HG03175 (cell line): ENCODE data around the gene NOL7.

Source experiments
- ATAC-seq: cut with Tn5 transposase; IDR thresholded peaks from one replicate; pipeline ENCODE4 v1.9.1; 2021; ENCODE audit warnings: mild to moderate bottlenecking, moderate library complexity; ENCODE audit not compliant: unreplicated experiment

Gene NOL7

DNA sequence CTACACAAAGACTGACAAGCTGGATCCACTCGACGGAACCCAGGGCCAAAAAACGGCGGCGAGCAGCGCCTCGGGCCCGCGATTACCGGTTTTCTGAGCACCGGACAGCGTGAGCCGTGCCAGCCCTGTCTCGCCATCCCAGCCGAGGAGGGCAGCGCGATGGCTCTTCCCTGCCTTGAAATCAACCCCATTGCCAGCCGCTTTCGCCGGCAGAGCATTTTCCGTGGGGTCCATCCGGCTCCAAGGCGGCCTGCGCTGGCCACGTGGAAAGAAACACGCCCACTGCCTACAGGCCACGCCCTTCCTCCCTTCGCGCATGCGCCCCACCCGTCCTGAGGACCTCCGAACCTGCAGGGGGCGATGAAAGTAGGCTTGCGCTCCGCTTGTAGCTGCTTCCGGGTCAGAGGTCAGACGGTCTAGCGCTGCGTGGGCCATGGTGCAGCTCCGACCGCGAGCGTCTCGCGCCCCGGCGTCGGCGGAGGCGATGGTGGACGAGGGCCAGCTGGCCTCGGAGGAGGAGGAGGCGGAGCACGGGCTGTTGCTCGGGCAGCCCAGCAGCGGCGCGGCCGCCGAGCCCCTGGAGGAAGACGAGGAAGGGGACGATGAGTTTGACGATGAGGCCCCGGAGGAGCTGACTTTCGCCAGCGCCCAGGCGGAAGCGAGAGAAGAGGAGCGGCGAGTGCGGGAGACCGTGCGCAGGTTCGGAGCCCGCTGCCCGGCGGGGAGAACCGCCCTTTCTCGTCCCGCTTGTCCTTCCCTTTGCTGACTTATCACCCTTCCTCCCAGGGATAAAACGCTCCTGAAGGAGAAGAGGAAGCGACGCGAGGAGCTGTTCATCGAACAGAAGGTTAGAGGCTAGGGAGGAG is at the start of gene NOL7:
Gene NOL7 (plus strand): TSS at position 410 of the 866 bp plus-strand sequence. CDS start 24 bp downstream, at position 434.
- peak; percentile 92 for ATAC-seq

DNA sequence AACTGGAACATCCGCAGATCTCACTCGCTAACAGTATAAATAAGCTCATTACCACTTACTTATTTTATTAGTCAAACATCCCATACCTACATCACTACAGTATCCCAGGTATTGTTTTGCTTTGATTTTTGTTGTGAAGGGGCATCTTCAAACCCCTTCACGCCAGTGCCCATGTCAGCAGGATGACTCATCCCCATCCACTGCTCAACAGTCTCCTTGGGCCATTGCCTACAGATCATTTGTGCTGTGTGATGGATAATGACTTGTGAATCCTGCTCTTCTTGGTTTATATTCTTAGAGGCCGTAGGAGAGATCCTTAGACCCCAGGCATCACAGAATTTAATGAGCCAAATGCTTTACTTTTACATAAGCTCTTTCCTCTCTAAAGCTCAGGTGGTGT is 49.2 kb upstream of the NOL7 start:
- no peak for ATAC-seq

DNA sequence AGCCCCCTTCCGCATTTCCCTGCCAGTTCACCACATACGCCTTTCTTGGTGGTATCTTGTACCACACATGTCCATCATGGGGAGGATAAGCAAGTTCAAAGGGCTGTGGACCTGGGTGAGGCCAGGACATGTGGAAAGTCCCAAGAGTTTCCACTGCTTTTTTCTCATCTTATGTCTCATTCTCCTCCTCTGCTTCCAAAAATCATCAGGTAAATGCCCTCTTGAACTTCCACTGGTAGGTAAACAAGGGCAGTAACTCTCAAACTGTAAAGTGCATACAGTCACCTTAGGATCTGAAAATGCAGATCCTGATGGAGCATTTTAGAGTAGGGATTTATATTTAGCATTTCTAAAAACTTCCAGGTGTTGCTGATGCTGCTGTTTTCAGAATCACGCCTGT is 48.6 kb upstream of the NOL7 start:
- ATAC-seq, result no peak

DNA sequence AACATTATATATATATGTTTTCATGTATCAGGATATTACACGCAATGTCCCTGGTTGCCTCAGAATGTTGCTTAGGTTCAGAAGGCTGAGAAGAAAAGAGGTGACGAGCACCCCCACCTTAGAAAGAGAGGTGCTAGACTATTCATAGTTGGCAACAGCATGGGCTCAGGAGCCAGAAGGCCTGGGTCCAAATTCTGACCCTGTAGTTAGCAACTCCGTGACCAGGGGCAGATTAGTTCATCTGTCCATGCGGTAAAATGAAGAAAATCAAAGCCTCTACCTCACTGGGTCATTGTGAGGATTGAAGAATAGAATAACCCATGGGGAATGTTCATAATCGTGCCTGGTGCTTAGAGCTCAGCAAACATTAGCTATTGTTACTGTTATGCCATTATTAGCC is 46.2 kb upstream of the NOL7 start:
- ATAC-seq, result no peak

DNA sequence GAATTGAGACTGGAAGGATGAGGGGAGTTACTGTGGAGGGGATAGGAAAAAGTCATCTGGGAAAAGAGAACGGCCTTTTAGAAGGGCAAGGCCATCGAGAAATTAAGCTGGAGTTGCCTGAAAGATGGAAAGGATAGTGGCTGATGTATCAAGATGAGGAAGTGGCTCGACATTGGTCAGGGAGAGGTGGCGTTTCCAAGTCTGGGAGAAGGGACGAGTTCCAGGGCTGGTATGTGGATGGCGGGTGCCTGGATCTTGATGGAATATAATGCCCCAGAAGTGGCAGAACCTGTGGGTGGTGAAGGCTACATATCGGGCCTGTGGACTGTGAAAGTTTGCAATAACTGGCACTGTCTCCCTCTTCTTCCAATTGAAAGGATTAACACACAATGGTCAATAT is 42.9 kb upstream of the NOL7 start:
- ATAC-seq, result no peak

DNA sequence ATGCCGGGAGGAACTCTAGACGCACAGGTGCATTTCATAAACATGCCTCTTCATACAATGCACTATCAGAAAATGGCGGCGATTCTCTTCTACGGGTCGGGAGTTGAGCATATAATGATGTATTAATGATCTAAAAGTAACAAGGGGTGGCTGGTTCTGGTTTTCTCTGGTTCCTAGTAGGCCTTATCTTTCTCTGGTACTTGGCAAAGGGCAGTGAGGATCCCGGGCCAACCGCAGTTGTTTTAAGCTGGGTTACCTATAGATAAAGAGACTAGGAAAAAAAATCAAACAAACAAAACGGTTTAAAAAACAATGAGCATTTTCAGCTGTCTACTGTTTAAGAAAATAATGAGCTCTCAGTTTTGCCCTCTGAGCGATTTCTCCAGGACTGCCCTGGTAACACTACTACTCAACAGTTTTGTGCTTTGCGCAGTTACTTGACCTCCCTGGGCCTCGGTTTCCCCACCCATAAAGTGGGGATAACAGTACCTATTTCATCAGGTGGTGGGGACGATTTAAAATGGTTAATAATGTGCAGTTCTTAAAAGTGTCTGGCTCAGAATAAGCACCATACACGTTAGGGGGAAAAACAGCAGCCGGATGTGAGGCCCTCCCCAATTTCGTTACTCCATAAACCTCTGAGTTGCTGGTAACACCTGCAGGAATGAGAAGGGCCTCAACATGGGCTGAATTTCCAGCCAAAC is 42.0 kb upstream of the NOL7 start:
- no peak for ATAC-seq

DNA sequence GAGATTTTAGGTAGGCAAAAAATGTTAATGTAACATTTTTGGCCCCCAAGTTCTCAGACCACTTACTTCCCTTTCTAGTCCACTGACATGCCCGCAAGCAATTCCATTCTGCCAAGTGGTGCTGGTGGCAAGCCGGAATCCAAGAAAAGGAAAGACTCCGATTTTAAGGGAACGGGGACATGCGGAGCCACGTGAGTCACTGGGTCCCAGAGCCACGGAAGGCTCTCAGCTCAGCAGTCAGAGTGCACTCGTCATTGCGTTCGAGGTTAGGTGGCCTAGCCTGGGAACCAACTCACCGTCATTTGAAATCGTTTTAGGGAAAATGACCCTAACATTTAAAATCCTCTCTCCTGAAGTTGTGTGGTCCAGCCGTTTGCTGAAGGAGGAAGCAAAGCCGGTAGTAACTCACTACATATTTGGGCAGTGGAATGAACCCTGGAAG is 41.4 kb upstream of the NOL7 start:
- no peak for ATAC-seq

DNA sequence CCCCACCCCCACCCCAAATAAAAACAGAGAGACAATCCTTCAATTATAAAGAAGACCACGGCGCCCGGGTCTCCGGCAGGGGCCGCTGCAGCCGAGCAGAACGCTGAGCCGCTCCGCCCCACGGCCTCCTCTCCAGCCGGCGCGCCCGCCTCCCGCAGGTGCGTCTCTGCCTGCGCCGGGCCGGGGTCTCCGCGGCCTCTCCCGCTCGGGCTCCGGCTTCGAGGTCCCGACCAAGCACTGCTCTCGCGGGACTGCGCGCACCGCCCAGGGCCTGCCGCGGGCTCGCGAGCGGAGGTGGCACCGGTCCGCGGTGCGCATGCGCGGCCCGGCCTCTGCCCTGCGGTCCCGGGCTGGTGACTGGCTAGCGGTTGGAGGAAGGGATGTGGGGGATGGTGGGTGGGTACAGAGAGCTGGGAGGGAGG is 41.0 kb upstream of the NOL7 start:
- ATAC-seq, result peak; percentile 76

DNA sequence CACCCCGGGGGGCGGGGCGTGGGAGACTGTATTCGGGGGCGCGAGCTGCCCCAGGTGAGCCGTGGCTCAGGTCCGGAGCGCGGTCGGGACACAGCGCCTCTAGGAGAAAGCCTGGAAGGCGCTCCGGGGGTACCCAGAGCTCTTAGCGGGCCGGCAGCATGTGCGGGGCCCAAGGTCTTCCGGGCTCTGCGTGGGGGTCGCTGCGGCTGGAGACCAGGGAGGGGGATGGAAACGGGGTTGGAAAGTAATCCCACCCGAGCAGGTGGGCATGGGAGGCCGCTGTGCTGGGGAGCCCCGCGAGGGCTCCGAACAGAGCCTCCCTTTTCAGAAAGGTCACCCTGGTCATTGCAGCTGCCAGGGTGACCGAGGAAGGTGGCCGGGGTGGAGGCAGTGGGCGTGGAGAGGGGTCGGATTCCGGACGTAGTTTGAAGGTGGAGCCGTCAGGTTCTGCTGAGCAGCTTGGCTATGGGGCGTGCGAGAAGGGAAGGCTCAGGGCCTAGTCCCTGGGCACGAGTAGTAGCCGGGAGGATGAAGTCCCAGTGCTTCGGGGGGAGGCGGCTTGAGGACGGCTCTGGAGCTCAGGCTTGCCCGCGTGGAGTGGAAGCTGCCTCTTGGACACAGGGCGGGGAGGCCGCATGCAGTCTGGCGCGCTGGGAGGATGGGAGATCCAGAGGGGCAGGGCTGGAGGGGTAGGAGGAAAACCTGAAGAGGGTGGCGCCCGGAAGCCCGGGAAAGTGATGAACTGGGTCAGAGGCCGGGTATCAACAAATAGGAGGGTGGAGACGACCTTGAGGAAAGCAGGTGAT is 40.4 kb upstream of the NOL7 start, which contains the start of gene SIRT5:
Gene SIRT5 (plus strand): TSS at position 31 of the 806 bp plus-strand sequence. CDS start 9,510 bp downstream, outside the sequence.
- peak; percentile 74 for ATAC-seq

DNA sequence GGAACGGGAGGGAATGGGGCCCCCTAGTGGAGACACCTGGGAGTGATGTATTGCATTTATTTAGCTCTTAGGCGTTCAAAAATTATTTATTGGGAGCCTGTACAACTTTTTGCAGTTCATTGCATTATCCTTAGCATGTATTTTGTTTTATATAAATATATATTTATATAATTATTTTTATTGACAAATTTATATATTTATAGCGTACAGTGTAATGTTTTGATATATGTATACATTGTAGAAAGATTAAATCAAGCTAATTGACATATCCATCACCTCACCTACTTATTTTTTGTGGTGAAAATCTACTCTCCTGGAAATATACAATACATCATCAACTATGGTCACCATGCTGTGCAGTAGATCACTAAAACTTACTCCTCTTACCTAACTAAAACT is 39.8 kb upstream of the NOL7 start:
- ATAC-seq, result no peak

DNA sequence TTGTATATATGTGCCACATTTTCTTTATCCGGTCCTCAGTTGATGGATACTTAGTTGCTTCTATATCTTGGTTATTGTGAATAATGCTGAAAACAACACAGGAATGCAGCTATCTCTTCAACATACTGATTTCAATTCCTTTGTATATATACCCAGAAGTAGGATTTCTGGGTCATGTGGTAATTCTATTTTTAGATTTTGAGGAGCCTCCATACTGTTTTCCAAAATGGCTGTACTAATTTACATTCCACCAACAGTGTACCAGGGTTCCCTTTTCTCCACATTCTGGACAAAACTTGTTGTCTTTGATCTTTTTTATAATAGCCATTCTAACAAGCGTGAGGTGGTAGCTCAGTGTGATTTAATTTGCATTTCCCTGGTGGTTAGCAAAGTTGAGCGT is 39.1 kb upstream of the NOL7 start:
- ATAC-seq, result no peak

DNA sequence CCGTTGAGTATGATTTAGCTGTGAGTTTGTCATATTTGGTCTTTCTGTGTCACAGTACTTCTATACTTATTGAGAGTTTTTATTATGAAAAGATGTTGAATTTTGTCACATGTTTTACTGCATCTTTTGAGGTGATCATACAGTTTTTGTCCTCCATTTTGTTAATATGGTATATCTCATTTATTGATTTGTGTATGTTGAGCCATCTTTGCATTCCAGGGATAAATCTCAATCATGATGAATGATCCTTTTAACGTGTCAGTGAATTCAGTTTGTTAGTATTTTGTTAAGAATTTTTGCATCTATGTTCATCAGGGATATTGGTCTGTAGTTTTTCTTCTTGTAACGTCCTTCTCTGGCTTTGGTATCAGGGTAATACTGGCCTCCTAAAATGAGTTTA is 37.2 kb upstream of the NOL7 start:
- ATAC-seq, result no peak

DNA sequence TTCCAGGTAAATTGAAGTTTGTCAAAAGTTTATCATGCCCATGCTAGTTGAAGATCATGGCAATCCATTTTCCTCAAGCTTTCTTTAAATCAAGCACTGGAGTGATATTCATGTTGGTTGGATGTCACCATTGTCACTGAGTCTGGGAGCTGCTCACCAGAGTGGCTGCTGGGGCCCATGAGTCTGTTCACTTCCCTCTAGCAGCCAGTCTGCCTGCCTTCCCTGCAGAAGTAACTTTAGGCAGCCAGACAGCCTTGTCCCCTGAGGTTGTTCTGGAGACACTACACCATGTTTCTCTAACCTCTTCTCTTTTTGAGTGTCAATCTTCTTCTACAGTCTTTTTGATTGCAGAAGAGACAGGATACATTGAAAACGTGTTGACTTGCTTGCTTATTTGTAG is 35.2 kb upstream of the NOL7 start:
- no peak for ATAC-seq

DNA sequence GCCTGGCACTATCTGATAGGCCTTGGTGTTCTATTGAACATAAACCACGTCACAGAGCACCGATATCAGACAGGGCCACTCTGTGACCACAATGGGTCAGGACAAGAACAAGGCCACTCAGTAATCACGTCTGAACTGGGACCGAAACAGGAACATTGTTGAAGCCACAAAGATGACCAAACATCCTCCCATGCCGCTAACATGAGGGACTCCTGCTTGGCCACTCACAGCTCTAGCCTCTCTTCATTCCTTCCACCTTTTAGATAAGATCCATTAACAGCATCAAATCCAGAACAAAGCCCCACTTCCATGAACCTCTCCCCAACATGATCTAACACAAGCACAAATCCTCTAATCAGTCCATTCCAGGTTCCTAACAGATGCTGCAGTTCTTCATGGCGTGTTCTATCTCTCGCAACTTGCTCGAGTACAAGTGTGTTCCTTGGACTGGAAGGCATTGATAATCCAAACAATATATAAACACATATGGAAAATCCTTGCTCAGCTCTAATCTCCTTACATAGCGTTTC is 33.4 kb upstream of the NOL7 start:
- ATAC-seq, result no peak

DNA sequence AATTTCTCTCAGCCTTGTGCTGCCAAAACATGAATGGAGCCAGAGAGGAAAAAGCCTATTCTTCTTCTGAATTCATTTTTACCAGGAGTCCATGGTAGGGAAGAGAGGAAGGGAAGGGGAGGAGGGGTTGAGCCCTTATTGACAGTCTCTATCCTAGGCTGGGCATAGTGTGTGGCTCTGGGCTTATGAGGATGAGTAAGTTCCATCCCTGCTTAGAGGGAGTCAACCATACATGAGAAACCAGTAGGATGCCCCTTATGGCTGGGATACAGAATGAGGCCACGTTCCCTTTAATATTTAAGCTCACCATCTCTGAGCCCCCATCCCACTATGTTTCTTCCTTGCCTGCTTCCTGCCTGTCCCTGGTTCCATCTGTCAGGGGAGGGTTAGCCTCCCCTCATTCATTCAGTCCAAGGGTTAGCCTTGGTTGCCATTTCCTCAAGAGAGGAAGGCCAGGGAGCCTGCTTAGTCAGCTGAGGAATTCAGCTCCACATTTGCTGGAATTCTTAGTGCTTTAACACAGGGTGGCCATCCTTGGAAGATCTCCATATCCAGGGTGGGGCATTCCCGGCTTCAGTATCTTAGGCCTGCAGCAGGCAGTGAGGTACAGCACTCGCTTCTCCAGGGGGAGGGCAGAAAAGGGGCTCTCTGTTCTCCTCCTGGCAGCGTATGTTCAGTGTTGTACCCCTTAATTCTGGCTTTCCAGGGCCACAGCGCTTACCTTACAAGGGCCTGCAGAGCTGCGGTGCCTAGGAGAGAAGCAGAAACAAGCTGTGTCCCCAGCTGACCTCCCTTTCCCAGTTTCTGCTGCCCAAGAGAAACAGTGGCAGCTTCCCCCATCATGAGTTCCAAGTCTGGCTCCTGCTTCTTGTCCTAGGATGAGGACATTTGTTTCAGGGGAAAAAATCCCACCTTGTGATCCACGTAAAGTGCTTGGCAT is 28.3 kb upstream of the NOL7 start:
- no peak for ATAC-seq

DNA sequence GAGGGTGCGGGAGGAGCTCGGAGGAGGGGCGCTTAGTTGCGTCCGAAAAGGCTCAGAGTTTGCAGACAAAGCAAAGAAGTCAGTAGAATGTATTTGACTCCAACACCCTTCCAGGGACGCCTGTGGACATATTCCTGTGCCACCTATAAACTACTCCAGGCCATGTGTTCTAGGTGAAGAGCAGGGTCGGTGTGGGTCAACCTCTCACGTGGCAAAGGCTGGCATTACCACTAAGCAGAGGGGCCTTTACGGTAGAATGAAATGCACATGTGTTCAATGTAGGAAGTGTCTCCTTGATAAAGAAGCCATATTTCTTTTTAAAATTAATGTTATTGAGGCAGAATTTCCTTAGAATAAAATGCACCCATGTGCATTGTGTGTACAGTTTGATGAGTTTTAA is 25.3 kb upstream of the NOL7 start:
- no peak for ATAC-seq

DNA sequence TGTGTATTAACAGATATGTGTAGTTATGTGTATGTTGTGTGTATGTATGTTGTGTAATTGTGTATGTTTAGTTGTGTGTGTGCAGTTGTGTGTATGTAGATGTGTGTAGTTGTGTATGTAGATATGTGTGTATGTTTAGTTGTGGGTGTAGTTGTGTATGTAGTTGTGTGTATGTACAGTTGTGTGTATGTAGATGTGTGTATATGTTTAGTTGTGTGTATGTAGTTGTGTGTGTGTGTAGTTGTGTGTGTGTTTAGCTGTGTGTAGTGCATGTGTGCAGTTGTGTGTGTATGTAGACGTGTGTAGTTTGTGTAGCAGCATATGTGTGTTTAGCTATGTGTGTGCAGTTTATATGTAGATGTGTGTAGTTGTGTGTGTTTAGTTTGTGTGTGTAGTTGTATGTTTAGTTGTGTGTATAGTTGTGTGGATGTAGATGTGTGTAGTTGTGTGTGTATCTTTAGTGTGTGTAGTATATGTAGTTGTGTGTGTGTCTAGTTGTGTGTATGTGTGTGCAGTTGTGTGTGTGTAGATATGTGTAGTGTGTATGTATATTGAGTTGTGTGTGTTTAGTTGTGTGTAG is 24.5 kb upstream of the NOL7 start:
- no peak for ATAC-seq

DNA sequence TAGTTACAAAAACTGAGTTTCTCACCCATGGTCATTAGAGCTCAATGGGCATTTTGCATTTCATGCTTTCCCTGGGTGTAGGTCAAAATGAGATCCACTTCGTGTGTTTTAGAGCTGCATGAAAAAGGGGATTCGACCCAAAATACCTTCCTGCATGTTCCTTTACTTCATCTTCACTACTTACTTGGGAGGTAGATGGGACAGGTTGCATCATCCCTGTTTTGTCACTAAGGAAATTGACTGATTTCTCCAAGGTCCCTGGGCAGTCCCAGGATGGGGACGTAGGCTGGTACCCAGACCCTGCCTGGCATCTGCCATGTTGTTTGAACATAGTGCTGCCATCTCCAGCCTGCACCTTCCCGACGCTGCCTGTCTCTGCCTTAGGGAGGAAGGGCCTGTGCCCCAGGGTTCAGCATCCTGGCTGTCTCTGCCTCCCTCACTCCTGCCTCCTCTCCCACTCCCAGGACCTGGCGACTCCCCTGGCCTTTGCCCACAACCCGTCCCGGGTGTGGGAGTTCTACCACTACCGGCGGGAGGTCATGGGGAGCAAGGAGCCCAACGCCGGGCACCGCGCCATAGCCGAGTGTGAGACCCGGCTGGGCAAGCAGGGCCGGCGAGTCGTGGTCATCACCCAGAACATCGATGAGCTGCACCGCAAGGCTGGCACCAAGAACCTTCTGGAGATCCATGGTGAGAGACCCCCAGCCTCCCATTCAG is 23.8 kb upstream of the NOL7 start:
- ATAC-seq, result no peak

DNA sequence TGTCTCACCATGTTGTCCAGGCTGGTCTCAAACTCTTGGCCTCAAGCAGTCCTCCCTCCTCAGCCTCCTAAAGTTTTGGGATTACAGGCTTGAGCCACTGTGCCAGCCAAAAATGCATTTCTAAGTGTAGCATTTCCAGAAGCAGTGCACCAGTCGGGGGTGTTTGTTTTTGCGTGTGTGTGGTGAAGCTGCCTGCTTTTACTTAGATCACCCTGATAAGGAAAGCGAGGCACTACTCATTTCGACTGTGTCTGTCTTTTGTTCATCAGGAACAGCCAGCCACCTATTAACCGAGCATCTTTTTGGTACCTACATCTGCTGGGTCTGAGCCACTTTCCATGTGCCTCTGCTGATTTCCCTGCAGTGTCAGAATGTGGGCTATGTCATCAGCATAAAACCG is 22.0 kb upstream of the NOL7 start:
- no peak for ATAC-seq
